Gastrocnemius medialis (tissue), 4 donors: ENCODE measurements around the gene COL6A3.

Experiments
- POLR2A ChIP-seq, 2 donors: fragments of 450-650 bp; IDR thresholded peaks; one replicate each; pipeline ENCODE4 v1.6.1; 2017; ENCODE audit warnings: antibody characterized with exemption in 2 of 2, mild to moderate bottlenecking in 2 of 2, moderate library complexity in 2 of 2
- TF ChIP-seq, protein P1 (sequence below), 5 experiments: fragments of 450-650 bp in 3 of 5; fragments of 200-600 bp in 2 of 5; sonication (generic) in 2 of 5; IDR thresholded peaks in 4 of 5; conservative IDR thresholded peaks in 1 of 5; 1 replicate in 4 of 5; 2 replicates in 1 of 5; pipeline ENCODE4 v1.5.1; 2016 to 2019; ENCODE audit warnings: antibody characterized with exemption in 5 of 5, mild to moderate bottlenecking in 3 of 5, moderate library complexity in 3 of 5

DNA sequence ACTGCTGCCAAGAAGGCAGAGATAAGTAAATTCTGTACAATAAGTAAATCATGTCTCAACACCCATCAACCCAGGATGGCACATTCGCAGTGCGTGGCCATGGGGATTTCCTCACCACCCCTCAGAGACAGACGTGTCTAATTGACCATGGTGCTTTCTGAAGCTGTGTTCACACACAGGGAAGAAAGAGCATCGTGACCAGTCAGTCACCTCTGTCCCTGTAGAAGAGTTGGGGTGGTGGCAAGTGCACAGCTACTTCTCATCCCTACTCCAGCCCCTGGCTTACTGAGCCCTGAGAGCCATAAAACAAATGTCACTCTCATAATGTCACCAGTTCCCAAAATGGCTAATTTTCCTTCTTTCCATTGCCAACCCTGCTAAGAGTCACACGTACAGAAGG, 41.8 kb upstream of the COL6A3 start:
- TF ChIP-seq, protein P1, sequence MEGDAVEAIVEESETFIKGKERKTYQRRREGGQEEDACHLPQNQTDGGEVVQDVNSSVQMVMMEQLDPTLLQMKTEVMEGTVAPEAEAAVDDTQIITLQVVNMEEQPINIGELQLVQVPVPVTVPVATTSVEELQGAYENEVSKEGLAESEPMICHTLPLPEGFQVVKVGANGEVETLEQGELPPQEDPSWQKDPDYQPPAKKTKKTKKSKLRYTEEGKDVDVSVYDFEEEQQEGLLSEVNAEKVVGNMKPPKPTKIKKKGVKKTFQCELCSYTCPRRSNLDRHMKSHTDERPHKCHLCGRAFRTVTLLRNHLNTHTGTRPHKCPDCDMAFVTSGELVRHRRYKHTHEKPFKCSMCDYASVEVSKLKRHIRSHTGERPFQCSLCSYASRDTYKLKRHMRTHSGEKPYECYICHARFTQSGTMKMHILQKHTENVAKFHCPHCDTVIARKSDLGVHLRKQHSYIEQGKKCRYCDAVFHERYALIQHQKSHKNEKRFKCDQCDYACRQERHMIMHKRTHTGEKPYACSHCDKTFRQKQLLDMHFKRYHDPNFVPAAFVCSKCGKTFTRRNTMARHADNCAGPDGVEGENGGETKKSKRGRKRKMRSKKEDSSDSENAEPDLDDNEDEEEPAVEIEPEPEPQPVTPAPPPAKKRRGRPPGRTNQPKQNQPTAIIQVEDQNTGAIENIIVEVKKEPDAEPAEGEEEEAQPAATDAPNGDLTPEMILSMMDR (IDR thresholded peaks at IDR 0.05 in 4 of 5, conservative IDR thresholded peaks at IDR 0.05 in 1 of 5): no peak
- no peak for TF ChIP-seq POLR2A (IDR thresholded peaks at IDR 0.05)
